Measurements from ENCODE around the gene KLHL1.

KLHL1 gene

DNA sequence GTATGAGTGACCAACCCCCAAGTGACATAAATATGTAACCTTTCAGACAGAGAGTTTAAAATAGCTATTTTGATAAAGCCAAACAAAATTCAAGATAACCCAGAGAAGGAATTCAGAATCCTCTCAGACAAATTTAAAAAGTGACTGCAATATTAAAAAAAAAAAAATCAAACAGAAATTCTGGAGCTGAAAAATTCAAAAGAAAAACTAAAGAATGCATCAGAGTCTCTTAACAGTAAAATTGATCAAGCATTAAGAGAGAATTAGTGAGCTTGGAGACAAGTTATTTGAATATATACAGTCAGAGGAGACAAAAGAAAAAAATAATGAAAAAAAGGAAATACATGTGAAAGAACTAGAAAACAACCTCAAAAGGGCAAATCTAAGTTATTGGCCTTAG lies 53.7 kb downstream of the KLHL1 start:
- no peak overlapping the region for H3K4me3 ChIP-seq (replicated peaks in 1 of 2; ENCODE audit: low read depth in 2 of 2, low read length in 2 of 2)
- TF ChIP-seq, protein P1, sequence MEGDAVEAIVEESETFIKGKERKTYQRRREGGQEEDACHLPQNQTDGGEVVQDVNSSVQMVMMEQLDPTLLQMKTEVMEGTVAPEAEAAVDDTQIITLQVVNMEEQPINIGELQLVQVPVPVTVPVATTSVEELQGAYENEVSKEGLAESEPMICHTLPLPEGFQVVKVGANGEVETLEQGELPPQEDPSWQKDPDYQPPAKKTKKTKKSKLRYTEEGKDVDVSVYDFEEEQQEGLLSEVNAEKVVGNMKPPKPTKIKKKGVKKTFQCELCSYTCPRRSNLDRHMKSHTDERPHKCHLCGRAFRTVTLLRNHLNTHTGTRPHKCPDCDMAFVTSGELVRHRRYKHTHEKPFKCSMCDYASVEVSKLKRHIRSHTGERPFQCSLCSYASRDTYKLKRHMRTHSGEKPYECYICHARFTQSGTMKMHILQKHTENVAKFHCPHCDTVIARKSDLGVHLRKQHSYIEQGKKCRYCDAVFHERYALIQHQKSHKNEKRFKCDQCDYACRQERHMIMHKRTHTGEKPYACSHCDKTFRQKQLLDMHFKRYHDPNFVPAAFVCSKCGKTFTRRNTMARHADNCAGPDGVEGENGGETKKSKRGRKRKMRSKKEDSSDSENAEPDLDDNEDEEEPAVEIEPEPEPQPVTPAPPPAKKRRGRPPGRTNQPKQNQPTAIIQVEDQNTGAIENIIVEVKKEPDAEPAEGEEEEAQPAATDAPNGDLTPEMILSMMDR (IDR thresholded peaks at IDR 0.05; ENCODE audit: low read depth, low read length): no peak
- DNase-seq (ENCODE audit: low read depth in 2 of 2): no peak

- DNase-seq (ENCODE audit: low read depth in 2 of 2): no peak
- TF ChIP-seq, protein P1 (IDR thresholded peaks at IDR 0.05; ENCODE audit: low read depth, low read length): no peak
- H3K4me3 ChIP-seq (replicated peaks in 1 of 2; ENCODE audit: low read depth in 2 of 2, low read length in 2 of 2): no peak overlapping the region
Observed at GRCh38 chr13:70051531-70051930, 56.7 kb downstream of the KLHL1 start.

DNA sequence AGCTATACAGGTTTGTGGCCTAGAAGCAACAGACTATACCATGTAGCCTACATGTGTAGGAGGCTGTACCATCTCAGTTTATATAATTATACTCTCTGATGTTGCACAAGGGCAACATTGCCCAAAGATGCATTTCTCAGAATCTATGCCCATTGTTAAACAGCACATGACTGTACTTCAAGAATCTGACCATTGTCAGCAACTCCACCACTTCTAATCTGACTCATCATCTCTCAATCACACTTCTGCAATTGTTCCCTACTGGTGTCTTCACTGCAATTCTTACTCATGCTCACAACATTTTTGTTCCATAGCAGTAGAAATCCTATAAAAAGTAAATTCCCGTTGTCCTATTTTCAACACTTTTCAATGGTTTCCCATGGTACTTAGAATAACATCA lies 64.6 kb downstream of the KLHL1 start:
- DNase-seq (ENCODE audit: low read depth in 2 of 2): peak in 1 of 2 donors; percentile 0
- TF ChIP-seq, protein P1 (IDR thresholded peaks at IDR 0.05; ENCODE audit: low read depth, low read length): no peak
- no peak overlapping the region for H3K4me3 ChIP-seq (replicated peaks in 1 of 2; ENCODE audit: low read depth in 2 of 2, low read length in 2 of 2)

GRCh38 chr13:70042193-70042592 lies 66.1 kb downstream of the KLHL1 start:
- DNase-seq (ENCODE audit: low read depth in 2 of 2): no peak
- no peak overlapping the region for H3K4me3 ChIP-seq (replicated peaks in 1 of 2; ENCODE audit: low read depth in 2 of 2, low read length in 2 of 2)
- TF ChIP-seq, protein P1 (IDR thresholded peaks at IDR 0.05; ENCODE audit: low read depth, low read length): no peak

DNA sequence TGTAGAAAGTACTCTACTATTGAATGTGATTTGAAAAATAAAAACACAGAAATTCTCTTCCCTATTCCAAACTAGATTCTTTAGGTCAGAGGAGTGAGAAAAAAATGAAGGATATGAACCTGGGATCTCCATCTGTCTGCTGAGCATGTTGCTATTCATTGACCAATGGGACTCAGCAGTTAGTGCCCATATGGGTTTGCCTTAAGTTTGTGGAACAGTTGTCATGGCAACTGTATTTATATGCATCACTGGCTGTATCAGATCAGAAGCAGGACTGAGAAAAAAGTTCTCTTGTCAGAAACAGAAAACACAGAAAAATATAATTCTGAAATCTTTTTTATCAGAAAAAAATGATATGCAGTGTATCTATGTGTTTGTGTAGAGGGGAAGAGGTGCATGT lies 74.0 kb downstream of the KLHL1 start:
- no peak for DNase-seq (ENCODE audit: low read depth in 2 of 2)
- TF ChIP-seq, protein P1 (IDR thresholded peaks at IDR 0.05; ENCODE audit: low read depth, low read length): no peak
- H3K4me3 ChIP-seq (replicated peaks in 1 of 2; ENCODE audit: low read depth in 2 of 2, low read length in 2 of 2): no peak overlapping the region

DNA sequence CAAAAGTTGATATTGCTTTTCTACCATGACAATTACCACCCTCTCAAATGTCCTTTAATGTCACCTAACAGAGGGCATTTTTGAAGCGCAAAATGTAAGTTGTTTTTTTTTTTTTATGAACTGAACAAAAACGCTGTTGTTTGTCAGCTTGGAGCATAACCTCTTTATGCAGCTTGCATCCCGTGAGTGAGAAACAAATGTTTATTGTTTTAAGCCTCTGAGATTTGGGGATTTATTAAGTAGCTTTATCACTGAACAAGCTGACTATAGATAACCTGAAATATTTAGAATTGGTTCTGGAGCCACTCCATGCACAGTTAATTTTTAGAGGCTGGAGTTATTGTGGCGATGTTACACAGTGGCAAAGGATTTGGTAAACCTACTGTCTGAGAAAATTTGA lies 80.7 kb downstream of the KLHL1 start:
- TF ChIP-seq, protein P1 (IDR thresholded peaks at IDR 0.05; ENCODE audit: low read depth, low read length): no peak
- no peak for DNase-seq (ENCODE audit: low read depth in 2 of 2)
- H3K4me3 ChIP-seq (replicated peaks in 1 of 2; ENCODE audit: low read depth in 2 of 2, low read length in 2 of 2): no peak overlapping the region

GRCh38 chr13:70023516-70023915 lies 84.7 kb downstream of the KLHL1 start:
- H3K4me3 ChIP-seq (replicated peaks in 1 of 2; ENCODE audit: low read depth in 2 of 2, low read length in 2 of 2): no peak overlapping the region
- no peak for DNase-seq (ENCODE audit: low read depth in 2 of 2)
- TF ChIP-seq, protein P1 (IDR thresholded peaks at IDR 0.05; ENCODE audit: low read depth, low read length): no peak
